Measurements from ENCODE around the gene ZDHHC11B.

DNA sequence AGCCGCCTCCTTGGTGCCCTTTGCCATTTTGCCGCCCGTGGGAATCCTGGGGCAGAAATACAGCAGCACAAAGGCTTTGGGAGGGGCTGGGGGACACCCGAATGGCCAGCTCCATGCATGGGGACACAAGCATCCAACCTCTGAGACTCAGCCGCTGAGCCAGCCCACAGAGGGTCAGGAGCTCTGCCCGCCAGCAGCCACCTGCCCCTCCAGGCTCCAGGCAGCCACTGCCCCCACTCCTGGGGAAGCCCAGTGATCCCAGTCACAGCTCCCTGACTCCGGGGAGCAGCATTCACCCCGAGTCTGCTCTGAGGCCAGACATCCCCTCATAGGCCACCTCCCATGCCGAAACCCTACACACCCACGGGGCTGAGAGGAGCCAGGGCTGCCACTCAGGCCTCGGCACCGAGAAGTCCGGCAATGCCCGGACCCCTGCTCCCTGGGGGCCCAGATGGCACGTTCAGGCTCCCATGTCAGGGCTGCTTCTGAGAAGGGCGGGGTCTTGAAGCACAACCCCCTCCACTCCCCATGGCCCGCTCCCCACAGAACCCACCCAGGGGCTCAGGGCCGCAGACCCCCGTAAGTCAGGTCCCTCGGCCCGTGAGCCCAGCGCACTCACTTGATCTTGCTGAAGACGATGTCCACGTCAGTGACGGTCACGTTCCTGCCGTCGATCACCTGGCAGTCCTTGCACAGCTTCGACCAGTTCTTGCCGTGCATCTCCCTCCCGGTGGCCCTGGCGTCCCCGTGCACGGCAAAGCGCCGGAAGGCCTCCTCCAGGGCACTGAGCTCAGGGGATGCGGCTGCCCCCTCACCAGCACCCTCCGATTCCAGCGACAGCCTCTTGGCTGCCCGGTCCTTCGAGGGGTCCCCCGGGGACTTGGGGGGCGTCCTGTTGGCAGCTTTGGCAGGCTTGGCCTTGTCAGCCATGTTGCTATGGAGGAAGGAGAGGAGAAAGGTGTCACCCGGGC, 107.1 kb downstream of the ZDHHC11B start:
- TF ChIP-seq ZNF366 (tag by site-specific recombination; conservative IDR thresholded peaks at IDR 0.05) (no peak), ZNF214 (tag by site-specific recombination; IDR thresholded peaks at IDR 0.05; ENCODE audit: borderline replicate concordance) (no peak), REPIN1 (tag by site-specific recombination; IDR thresholded peaks at IDR 0.05; ENCODE audit: low read depth) (no peak), ZNF114 (tag by site-specific recombination; IDR thresholded peaks at IDR 0.05) (no peak), ZNF792 (tag by site-specific recombination; IDR thresholded peaks at IDR 0.05) (no peak), CTCF (tag by site-specific recombination; IDR thresholded peaks at IDR 0.05) (no peak), SALL2 (tag by site-specific recombination; IDR thresholded peaks at IDR 0.05; ENCODE audit: borderline replicate concordance) (no peak), ZFP37 (tag by site-specific recombination; IDR thresholded peaks at IDR 0.05) (no peak), MZF1 (tag by site-specific recombination; IDR thresholded peaks at IDR 0.05; ENCODE audit: borderline replicate concordance) (no peak), ZNF274 (IDR thresholded peaks at IDR 0.05; ENCODE audit: low read length) (no peak), ZNF274 (tag by site-specific recombination; IDR thresholded peaks at IDR 0.05; ENCODE audit: borderline replicate concordance) (no peak)
- TF ChIP-seq, protein P1, sequence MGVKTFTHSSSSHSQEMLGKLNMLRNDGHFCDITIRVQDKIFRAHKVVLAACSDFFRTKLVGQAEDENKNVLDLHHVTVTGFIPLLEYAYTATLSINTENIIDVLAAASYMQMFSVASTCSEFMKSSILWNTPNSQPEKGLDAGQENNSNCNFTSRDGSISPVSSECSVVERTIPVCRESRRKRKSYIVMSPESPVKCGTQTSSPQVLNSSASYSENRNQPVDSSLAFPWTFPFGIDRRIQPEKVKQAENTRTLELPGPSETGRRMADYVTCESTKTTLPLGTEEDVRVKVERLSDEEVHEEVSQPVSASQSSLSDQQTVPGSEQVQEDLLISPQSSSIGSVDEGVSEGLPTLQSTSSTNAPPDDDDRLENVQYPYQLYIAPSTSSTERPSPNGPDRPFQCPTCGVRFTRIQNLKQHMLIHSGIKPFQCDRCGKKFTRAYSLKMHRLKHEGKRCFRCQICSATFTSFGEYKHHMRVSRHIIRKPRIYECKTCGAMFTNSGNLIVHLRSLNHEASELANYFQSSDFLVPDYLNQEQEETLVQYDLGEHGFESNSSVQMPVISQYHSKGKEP (tag by site-specific recombination; IDR thresholded peaks at IDR 0.05), result no peak
- TF ChIP-seq, protein P2, sequence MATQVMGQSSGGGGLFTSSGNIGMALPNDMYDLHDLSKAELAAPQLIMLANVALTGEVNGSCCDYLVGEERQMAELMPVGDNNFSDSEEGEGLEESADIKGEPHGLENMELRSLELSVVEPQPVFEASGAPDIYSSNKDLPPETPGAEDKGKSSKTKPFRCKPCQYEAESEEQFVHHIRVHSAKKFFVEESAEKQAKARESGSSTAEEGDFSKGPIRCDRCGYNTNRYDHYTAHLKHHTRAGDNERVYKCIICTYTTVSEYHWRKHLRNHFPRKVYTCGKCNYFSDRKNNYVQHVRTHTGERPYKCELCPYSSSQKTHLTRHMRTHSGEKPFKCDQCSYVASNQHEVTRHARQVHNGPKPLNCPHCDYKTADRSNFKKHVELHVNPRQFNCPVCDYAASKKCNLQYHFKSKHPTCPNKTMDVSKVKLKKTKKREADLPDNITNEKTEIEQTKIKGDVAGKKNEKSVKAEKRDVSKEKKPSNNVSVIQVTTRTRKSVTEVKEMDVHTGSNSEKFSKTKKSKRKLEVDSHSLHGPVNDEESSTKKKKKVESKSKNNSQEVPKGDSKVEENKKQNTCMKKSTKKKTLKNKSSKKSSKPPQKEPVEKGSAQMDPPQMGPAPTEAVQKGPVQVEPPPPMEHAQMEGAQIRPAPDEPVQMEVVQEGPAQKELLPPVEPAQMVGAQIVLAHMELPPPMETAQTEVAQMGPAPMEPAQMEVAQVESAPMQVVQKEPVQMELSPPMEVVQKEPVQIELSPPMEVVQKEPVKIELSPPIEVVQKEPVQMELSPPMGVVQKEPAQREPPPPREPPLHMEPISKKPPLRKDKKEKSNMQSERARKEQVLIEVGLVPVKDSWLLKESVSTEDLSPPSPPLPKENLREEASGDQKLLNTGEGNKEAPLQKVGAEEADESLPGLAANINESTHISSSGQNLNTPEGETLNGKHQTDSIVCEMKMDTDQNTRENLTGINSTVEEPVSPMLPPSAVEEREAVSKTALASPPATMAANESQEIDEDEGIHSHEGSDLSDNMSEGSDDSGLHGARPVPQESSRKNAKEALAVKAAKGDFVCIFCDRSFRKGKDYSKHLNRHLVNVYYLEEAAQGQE (tag by site-specific recombination; IDR thresholded peaks at IDR 0.05), result no peak
- TF ChIP-seq, protein P3, sequence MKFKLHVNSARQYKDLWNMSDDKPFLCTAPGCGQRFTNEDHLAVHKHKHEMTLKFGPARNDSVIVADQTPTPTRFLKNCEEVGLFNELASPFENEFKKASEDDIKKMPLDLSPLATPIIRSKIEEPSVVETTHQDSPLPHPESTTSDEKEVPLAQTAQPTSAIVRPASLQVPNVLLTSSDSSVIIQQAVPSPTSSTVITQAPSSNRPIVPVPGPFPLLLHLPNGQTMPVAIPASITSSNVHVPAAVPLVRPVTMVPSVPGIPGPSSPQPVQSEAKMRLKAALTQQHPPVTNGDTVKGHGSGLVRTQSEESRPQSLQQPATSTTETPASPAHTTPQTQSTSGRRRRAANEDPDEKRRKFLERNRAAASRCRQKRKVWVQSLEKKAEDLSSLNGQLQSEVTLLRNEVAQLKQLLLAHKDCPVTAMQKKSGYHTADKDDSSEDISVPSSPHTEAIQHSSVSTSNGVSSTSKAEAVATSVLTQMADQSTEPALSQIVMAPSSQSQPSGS (tag by site-specific recombination; IDR thresholded peaks at IDR 0.05; ENCODE audit: low read depth), result no peak
